Measurements from ENCODE around the gene LIPA. TPM values are rescaled to one million over a fixed set of nuclear protein-coding genes. Genes with fewer than 3 reads are reported as not detected.

LIPA gene
- total RNA-seq, 4 donors from 2014 or later, result 19.9 to 64.1 (median 28.8) TPM

GRCh38 chr10:89217057-89217990 lies 34.3 kb downstream of the LIPA start:
- Histone ChIP-seq H3K4me3 (no peak overlapping the region), H3K9me3 (no peaks in the 10 kb centered on the region), H3K4me1 (peaks cover 5 to 51% (median 11%) of the 10 kb centered on the region in 3 donors), H3K27me3 (no peaks in the 10 kb centered on the region), H3K27ac (peak overlapping the region; percentile 17 to 69 (median 30)), H3K36me3 (peaks cover 0 to 38% (median 3%) of the 10 kb centered on the region in 3 donors)
- DNase-seq, result no peak
- peak; percentile 62 to 84 (median 80) for TF ChIP-seq CTCF (IDR thresholded peaks at IDR 0.05)
- TF ChIP-seq POLR2A (IDR thresholded peaks at IDR 0.05), result no peak
- intact Hi-C loops (cut with DNase I), result loop anchor here (5.0 kb wide), 1 partner anchor 280 kb away; no protein-coding TSS in a partner anchor
- 9 to 22% methylated on average over 6 of the region's 6 CpGs for WGBS, 2 donors

- intact Hi-C loops (cut with DNase I), result loop anchor here (5.0 kb wide), 1 partner anchor 279 kb away; no protein-coding TSS in a partner anchor
- Histone ChIP-seq H3K4me3 (no peak overlapping the region), H3K36me3 (peaks cover 0 to 34% (median 3%) of the 10 kb centered on the region in 3 donors), H3K9me3 (no peaks in the 10 kb centered on the region), H3K27me3 (no peaks in the 10 kb centered on the region), H3K27ac (no peak overlapping the region), H3K4me1 (peaks cover 5 to 39% (median 11%) of the 10 kb centered on the region in 3 donors)
- 89 to 98% methylated on average over 2 of the region's 2 CpGs for WGBS, 2 donors
- no peak for TF ChIP-seq CTCF (IDR thresholded peaks at IDR 0.05)
- no peak for TF ChIP-seq POLR2A (IDR thresholded peaks at IDR 0.05)
- no peak for DNase-seq
Observed at GRCh38 chr10:89216056-89216455, 35.5 kb downstream of the LIPA start.

GRCh38 chr10:89215511-89215910 lies 36.1 kb downstream of the LIPA start:
- WGBS, 2 donors, result 65 to 88% methylated on average over 1 of the region's 1 CpG
- intact Hi-C loops (cut with DNase I), result loop anchor here (5.0 kb wide), 1 partner anchor 278 kb away; no protein-coding TSS in a partner anchor
- Histone ChIP-seq H3K4me3 (no peak overlapping the region), H3K27me3 (no peaks in the 10 kb centered on the region), H3K9me3 (no peaks in the 10 kb centered on the region), H3K36me3 (peaks cover 0 to 29% (median 1%) of the 10 kb centered on the region in 3 donors), H3K27ac (no peak overlapping the region), H3K4me1 (peaks cover 5 to 38% (median 11%) of the 10 kb centered on the region in 3 donors)
- no peak for TF ChIP-seq POLR2A (IDR thresholded peaks at IDR 0.05)
- no peak for TF ChIP-seq CTCF (IDR thresholded peaks at IDR 0.05)
- DNase-seq, result no peak

- WGBS, 2 donors, result 86 to 90% methylated on average over 8 of the region's 8 CpGs
Observed at GRCh38 chr10:89214566-89215165, 36.9 kb downstream of the LIPA start.

More at GRCh38 chr10:89214566-89215165, 36.9 kb downstream of the LIPA start:
- H3K4me3 ChIP-seq, result no peak overlapping the region
- no peaks in the 10 kb centered on the region for H3K27me3 ChIP-seq
- peaks cover 2 to 30% (median 7%) of the 10 kb centered on the region in 3 donors for H3K4me1 ChIP-seq
- H3K36me3 ChIP-seq, result peaks cover 0 to 26% (median 0%) of the 10 kb centered on the region in 3 donors
- TF ChIP-seq CTCF (IDR thresholded peaks at IDR 0.05) (no peak), POLR2A (IDR thresholded peaks at IDR 0.05) (no peak)
- intact Hi-C loops (cut with DNase I), result loop anchor here (5.0 kb wide), 2 partner anchors 187 to 277 kb away; no protein-coding TSS in a partner anchor
- H3K27ac ChIP-seq, result no peak overlapping the region
- H3K9me3 ChIP-seq, result no peaks in the 10 kb centered on the region
- DNase-seq, result no peak
